Loucy (cell line): ENCODE data around the gene PLEKHM2.

Experiments
- H2AFZ ChIP-seq: fragments of 200-600 bp; sonication (generic); 2 replicates; pipeline ENCODE4 v1.6.0; 2016; ENCODE audit warnings: antibody characterized with exemption, mild to moderate bottlenecking, low read length, moderate library complexity
- H3F3A ChIP-seq: fragments of 200-600 bp; 2 replicates; pipeline ENCODE4 v1.6.0; 2016; ENCODE audit warnings: antibody characterized with exemption, low read depth, mild to moderate bottlenecking
- H3K27me3 ChIP-seq: fragments of 200-600 bp; sonication (generic); 2 replicates; pipeline ENCODE4 v1.6.1; 2014; ENCODE audit warnings: low read length, mild to moderate bottlenecking; ENCODE audit not compliant: insufficient read depth, poor library complexity, severe bottlenecking
- H3K36me3 ChIP-seq: fragments of 200-600 bp; sonication (generic); 2 replicates; pipeline ENCODE4 v1.6.1; 2016; ENCODE audit warnings: low read length; ENCODE audit not compliant: insufficient read depth
- H3K4me1 ChIP-seq: fragments of 200-600 bp; sonication (generic); 2 replicates; pipeline ENCODE4 v1.5.1; 2014; ENCODE audit warnings: low read length, mild to moderate bottlenecking; ENCODE audit not compliant: insufficient read depth, poor library complexity, severe bottlenecking
- H3K4me2 ChIP-seq: fragments of 200-600 bp; sonication (generic); 2 replicates; pipeline ENCODE4 v1.6.0; 2014; ENCODE audit warnings: antibody characterized with exemption, low read length, low read depth, mild to moderate bottlenecking; ENCODE audit not compliant: poor library complexity, severe bottlenecking
- H3K4me3 ChIP-seq: fragments of 200-600 bp; sonication (generic); 2 replicates; pipeline ENCODE4 v1.5.1; 2014; ENCODE audit warnings: low read length, mild to moderate bottlenecking, mixed read lengths; ENCODE audit not compliant: poor library complexity, severe bottlenecking
- H3K79me2 ChIP-seq: fragments of 200-600 bp; sonication (generic); 2 replicates; pipeline ENCODE4 v1.6.1; 2014; ENCODE audit warnings: low read length; ENCODE audit not compliant: insufficient read depth
- H3K9ac ChIP-seq: fragments of 200-600 bp; sonication (generic); 2 replicates; pipeline ENCODE4 v1.6.0; 2014; ENCODE audit warnings: mild to moderate bottlenecking, low read depth, low read length, moderate library complexity; ENCODE audit not compliant: poor library complexity, severe bottlenecking
- H3K9me2 ChIP-seq: fragments of 200-600 bp; sonication (generic); replicated peaks from 2 replicates; pipeline ENCODE4 v1.6.1; 2016; ENCODE audit warnings: low read depth, low read length, mixed read lengths
- H3K9me3 ChIP-seq: fragments of 200-600 bp; sonication (generic); 2 replicates; pipeline ENCODE4 v1.6.1; 2014; ENCODE audit warnings: mild to moderate bottlenecking, antibody characterized with exemption, low read length, low read depth; ENCODE audit not compliant: insufficient read depth
- H4K20me1 ChIP-seq: fragments of 200-600 bp; sonication (generic); 2 replicates; pipeline ENCODE4 v1.6.0; 2014; ENCODE audit warnings: antibody characterized with exemption, low read length, mild to moderate bottlenecking; ENCODE audit not compliant: insufficient read depth, poor library complexity, severe bottlenecking
- CTCF ChIP-seq: fragments of 200-600 bp; sonication (generic); conservative IDR thresholded peaks from 2 replicates; pipeline ENCODE4 v1.5.1; 2014; ENCODE audit warnings: mild to moderate bottlenecking, antibody characterized with exemption, low read length
- EZH2phosphoT487 ChIP-seq: fragments of 200-600 bp; IDR thresholded peaks from 2 replicates; pipeline ENCODE4 v1.6.1; 2018; ENCODE audit warnings: antibody characterized with exemption, mild to moderate bottlenecking, moderate library complexity, borderline replicate concordance

PLEKHM2 gene

GRCh38 chr1:15726508-15726907 lies 42.4 kb downstream of the PLEKHM2 start:
- Histone ChIP-seq H3K4me1 (no peaks in the 10 kb centered on the region), H2AFZ (no peak overlapping the region), H3K9ac (no peak overlapping the region), H3K27me3 (no peaks in the 10 kb centered on the region), H3K4me2 (no peak overlapping the region), H3K79me2 (no peaks in the 10 kb centered on the region), H3K9me2 (no peaks in the 10 kb centered on the region), H3F3A (no peaks in the 10 kb centered on the region), H4K20me1 (no peaks in the 10 kb centered on the region), H3K4me3 (no peak overlapping the region), H3K9me3 (no peaks in the 10 kb centered on the region), H3K36me3 (peaks cover 63% of the 10 kb centered on the region; the same call in 1 of the 2 replicates)
- TF ChIP-seq CTCF = no peak

- Histone ChIP-seq H3K4me2 (no peak overlapping the region), H3K4me1 (no peaks in the 10 kb centered on the region), H3F3A (no peaks in the 10 kb centered on the region), H3K27me3 (no peaks in the 10 kb centered on the region), H3K36me3 (peaks cover 62% of the 10 kb centered on the region; the same call in 1 of the 2 replicates), H3K9me3 (no peaks in the 10 kb centered on the region), H3K79me2 (no peaks in the 10 kb centered on the region), H3K9ac (no peak overlapping the region), H3K9me2 (no peaks in the 10 kb centered on the region), H2AFZ (no peak overlapping the region), H3K4me3 (no peak overlapping the region), H4K20me1 (no peaks in the 10 kb centered on the region)
- TF ChIP-seq CTCF = no peak
- no peak for TF ChIP-seq EZH2phosphoT487
Observed at GRCh38 chr1:15727021-15727420, 42.9 kb downstream of the PLEKHM2 start.

- H3K27me3 ChIP-seq = no peaks in the 10 kb centered on the region
- no peaks in the 10 kb centered on the region for H3K9me2 ChIP-seq
- H2AFZ ChIP-seq = no peak overlapping the region
- no peak overlapping the region for H3K4me2 ChIP-seq
- no peaks in the 10 kb centered on the region for H3F3A ChIP-seq
- no peak overlapping the region for H3K9ac ChIP-seq
- TF ChIP-seq CTCF = no peak
- TF ChIP-seq EZH2phosphoT487 = no peak
- no peaks in the 10 kb centered on the region for H4K20me1 ChIP-seq
- H3K4me1 ChIP-seq = no peaks in the 10 kb centered on the region
- H3K36me3 ChIP-seq = peaks cover 64% of the 10 kb centered on the region; the same call in 1 of the 2 replicates
- no peaks in the 10 kb centered on the region for H3K9me3 ChIP-seq
- no peaks in the 10 kb centered on the region for H3K79me2 ChIP-seq
- no peak overlapping the region for H3K4me3 ChIP-seq
Observed at GRCh38 chr1:15727424-15727823, 43.3 kb downstream of the PLEKHM2 start.
